ENCODE data around the gene LTF. TPM values are rescaled to one million over a fixed set of nuclear protein-coding genes. Genes with fewer than 3 reads are reported as not detected.
"Not testable (repeated sequence)": the region's sequence is repeated elsewhere in the genome, so short reads cannot be mapped to it uniquely, and the experiment has no call there.

LTF gene
- total and polyA plus RNA-seq, 7 donors: 0.73 to 3.8 (median 2.0) TPM

- Histone ChIP-seq H3K4me3 (no peak overlapping the region), H3K27me3 (ENCODE audit: insufficient read depth in 3 of 3, low read length in 2 of 3) (no peaks in the 10 kb centered on the region), H3K9me3 (no peaks in the 10 kb centered on the region), H3K36me3 (ENCODE audit: insufficient read depth in 1 of 2, low read depth in 1 of 2) (no peaks in the 10 kb centered on the region), H3K4me1 (peaks cover 17% of the 10 kb centered on the region), H3K27ac (peak overlapping the region; percentile 73)
- WGBS, 3 donors: 56 to 65% (median 64%) methylated on average over 11 of the region's 11 CpGs
- intact Hi-C loops (cut with DNase I): no loop called here
- DNase-seq (no peak), ATAC-seq (no peak)
- TF ChIP-seq CTCF (IDR thresholded peaks at IDR 0.05): no peak
These were observed 59.2 kb downstream of the LTF start for GRCh38 chr3:46405301-46406019.

GRCh38 chr3:46402902-46403301 lies 61.8 kb downstream of the LTF start:
- H3K27me3 ChIP-seq (ENCODE audit: insufficient read depth in 3 of 3, low read length in 2 of 3); intact Hi-C loops (cut with DNase I); ATAC-seq; DNase-seq; H3K9me3 ChIP-seq; H3K27ac ChIP-seq; H3K4me3 ChIP-seq; H3K36me3 ChIP-seq (ENCODE audit: insufficient read depth in 1 of 2, low read depth in 1 of 2): not testable (repeated sequence)
- 93 to 96% (median 95%) methylated on average over 4 of the region's 4 CpGs for WGBS, 3 donors
- H3K4me1 ChIP-seq: peaks cover 10% of the 10 kb centered on the region

- Histone ChIP-seq H3K36me3 (ENCODE audit: insufficient read depth in 1 of 2, low read depth in 1 of 2) (no peaks in the 10 kb centered on the region), H3K4me3 (no peak overlapping the region), H3K9me3 (no peaks in the 10 kb centered on the region), H3K4me1 (peaks cover 7% of the 10 kb centered on the region), H3K27me3 (ENCODE audit: insufficient read depth in 3 of 3, low read length in 2 of 3) (no peaks in the 10 kb centered on the region), H3K27ac (no peak overlapping the region)
- WGBS, 3 donors: 54 to 71% (median 63%) methylated on average over 2 of the region's 2 CpGs
- intact Hi-C loops (cut with DNase I): no loop called here
- DNase-seq (no peak), ATAC-seq (no peak)
- TF ChIP-seq CTCF (IDR thresholded peaks at IDR 0.05): no peak
These were observed 63.1 kb downstream of the LTF start for GRCh38 chr3:46401579-46401978.

GRCh38 chr3:46400846-46401245 lies 63.9 kb downstream of the LTF start:
- H3K27me3 ChIP-seq (ENCODE audit: insufficient read depth in 3 of 3, low read length in 2 of 3): no peaks in the 10 kb centered on the region

More at GRCh38 chr3:46400846-46401245, 63.9 kb downstream of the LTF start:
- no peak for TF ChIP-seq CTCF (IDR thresholded peaks at IDR 0.05)
- DNase-seq (no peak), ATAC-seq (no peak)
- no peak overlapping the region for H3K27ac ChIP-seq
- no peaks in the 10 kb centered on the region for H3K9me3 ChIP-seq
- H3K4me3 ChIP-seq: no peak overlapping the region
- 68 to 81% (median 72%) methylated on average over 5 of the region's 5 CpGs for WGBS, 3 donors
- peaks cover 8% of the 10 kb centered on the region for H3K4me1 ChIP-seq
- intact Hi-C loops (cut with DNase I): no loop called here
- no peaks in the 10 kb centered on the region for H3K36me3 ChIP-seq (ENCODE audit: insufficient read depth in 1 of 2, low read depth in 1 of 2)
